ENCODE results near the gene GPC5.
"Not testable (repeated sequence)": the region's sequence is repeated elsewhere in the genome, so short reads cannot be mapped to it uniquely, and the experiment has no call there.

The GPC5 gene

GRCh38 chr13:92656648-92657047, 1258.2 kb downstream of the GPC5 start:
- DNase-seq (ENCODE audit: low spot score): no peak

DNA sequence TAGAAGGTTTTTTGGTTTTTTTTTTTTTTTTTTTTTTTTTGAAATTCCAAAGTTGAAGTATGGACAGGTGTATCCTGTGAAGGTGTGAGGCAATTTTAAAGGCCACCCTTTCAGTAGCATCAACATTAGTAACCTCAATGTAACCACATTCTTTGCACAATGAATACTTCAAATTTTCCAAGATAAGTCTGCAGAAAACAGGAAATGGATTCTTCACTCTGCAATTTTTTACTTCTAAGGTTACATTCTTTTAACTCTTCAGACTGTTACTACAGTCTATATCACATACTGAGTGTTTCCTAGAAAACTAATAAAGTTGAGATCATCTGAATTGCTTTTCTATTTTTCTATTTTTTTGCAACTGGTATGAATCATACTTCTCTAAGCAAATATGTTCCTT, 1259.1 kb downstream of the GPC5 start:
- DNase-seq (ENCODE audit: low spot score): no peak

GRCh38 chr13:92658293-92658692, 1259.9 kb downstream of the GPC5 start:
- no peak for DNase-seq (ENCODE audit: low spot score)

GRCh38 chr13:92661406-92661805, 1263.0 kb downstream of the GPC5 start:
- no peak for DNase-seq (ENCODE audit: low spot score)

DNA sequence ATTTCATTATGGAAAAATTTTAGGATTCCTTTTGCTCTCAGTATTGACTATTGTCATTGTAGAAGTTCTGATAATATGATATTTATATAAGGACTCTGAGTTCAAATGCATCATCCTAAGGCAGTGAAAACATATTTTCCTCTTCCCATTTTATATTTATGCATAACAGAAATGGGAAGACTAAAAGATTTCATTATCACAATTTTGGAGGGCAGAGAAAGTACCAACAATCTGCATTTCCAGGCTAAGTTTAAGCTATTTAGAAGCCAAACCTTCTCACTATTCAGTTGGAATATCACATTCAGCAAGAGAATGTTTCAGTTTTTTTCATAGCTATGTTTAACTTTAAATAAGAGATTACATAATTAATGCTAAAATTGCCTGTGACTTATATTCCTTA, 1269.7 kb downstream of the GPC5 start:
- no peak for DNase-seq (ENCODE audit: low spot score)

GRCh38 chr13:92670096-92670495, 1271.7 kb downstream of the GPC5 start:
- DNase-seq (ENCODE audit: low spot score): no peak

DNA sequence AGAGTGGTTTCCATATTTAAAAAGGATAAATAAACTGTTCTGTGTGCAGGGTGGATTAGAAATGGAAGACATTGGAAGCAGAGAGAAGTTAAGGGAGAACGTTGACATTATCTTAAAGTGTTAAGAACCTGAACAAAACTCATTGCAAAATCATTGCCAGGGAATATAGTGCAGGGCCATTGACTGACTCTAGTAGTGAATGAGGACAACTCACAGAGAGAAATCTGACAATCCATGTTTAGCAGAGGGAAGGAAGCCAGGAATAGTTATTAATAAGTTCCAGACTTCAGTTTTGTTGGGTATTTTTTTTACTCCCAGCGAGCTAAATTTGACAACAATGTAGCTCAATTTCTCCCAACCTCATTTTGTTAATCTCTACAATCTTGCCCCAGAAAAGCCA, 1273.4 kb downstream of the GPC5 start:
- no peak for DNase-seq (ENCODE audit: low spot score)

GRCh38 chr13:92676246-92676645, 1277.8 kb downstream of the GPC5 start:
- no peak for DNase-seq (ENCODE audit: low spot score)

DNA sequence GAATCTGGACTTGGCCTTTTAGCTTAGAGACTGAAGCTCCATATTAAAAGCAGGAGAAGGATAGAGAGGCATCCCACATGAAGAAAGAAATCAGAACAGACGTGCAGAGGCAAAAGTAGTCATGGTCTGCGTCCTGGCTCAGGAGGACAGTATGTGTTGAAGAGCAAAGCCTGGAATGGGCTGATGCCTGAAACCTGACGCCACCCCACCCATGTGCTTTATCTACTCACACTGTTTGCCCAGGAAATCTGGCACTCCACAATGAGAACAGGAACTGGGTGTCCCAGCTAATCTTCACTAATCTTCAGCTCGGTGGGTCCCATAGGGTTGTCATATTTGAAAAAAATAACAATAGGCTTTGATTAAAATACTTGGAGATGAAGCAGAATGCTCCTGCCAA, 1279.2 kb downstream of the GPC5 start:
- DNase-seq (ENCODE audit: low spot score): no peak

DNA sequence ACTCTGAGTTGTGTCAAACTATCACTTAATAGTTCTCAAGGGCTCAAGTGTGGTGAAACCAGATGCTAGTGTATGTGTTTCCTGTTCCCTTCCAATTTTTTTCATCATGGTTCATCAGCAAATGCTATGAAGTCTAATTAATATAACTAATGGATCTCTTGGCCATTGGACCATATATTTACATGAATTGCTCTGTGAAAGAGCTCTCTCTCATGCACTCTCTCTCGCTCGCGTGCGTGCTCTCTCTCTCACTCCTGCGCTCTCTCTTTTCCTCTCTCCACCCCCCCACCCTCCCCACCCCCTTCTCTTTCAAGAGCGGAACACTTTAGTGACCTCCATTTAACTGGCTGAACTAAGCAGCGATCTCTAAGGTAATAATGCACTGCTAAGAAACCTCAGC, 1281.2 kb downstream of the GPC5 start:
- DNase-seq (ENCODE audit: low spot score): no peak

DNA sequence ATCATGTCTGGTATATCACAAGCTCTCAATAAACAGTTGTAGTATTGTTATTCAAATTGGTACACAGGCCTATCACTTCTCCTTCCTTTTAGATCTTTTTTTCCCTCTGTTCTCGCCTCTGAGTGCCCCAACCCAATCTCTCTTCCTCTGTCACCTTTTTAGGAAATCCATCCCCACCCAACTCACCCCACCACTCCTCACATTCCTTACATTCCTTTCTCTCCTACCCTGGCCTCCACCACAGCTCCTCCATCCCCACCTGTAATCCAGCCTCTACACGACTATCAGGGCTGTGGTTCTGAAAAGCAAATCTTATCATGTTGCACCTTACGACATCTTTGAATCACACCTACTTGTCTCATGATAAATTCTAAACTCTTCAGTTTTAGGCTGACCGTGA, 1282.8 kb downstream of the GPC5 start:
- no peak for DNase-seq (ENCODE audit: low spot score)

GRCh38 chr13:92682832-92683517, 1284.6 kb downstream of the GPC5 start:
- no peak for DNase-seq (ENCODE audit: low spot score)

DNA sequence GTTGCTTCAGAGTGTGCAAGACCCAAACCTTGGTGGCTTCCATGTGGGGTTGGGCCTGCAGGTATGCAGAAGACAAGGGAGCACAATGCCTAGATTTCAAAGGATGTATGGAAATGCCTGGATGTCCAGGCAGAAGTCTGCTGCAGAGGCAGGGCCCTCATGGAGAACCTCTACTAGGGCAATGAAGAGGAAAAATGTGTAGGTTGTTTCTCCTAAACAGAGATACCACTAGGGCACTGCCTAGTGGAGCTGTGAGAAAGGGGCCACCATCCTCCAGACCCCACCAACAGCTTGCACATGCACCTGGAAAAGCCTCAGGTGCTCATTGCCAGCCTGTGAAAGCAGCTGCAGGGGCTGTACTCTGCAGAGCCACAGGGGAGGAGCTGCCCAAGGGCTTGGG, 1295.6 kb downstream of the GPC5 start:
- DNase-seq (ENCODE audit: low spot score): no peak

DNA sequence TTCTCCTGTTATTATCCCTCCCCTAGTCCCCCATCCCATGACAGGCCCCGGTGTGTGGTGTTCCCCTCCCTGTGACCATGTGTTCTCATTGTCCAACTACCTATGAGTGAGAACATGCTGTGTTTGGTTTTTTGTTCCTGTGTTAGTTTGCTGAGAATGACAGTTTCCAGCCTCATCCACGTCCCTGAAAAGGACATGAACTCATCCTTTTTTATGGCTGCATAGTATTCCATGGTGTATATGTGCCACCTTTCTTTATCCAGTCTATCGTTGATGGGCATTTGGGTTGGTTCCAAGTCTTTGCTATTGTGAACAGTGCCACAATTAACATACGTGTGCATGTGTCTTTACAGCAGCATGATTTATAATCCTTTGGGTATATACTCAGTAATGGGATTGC, 1297.4 kb downstream of the GPC5 start:
- not testable (repeated sequence) for DNase-seq (ENCODE audit: low spot score)

DNA sequence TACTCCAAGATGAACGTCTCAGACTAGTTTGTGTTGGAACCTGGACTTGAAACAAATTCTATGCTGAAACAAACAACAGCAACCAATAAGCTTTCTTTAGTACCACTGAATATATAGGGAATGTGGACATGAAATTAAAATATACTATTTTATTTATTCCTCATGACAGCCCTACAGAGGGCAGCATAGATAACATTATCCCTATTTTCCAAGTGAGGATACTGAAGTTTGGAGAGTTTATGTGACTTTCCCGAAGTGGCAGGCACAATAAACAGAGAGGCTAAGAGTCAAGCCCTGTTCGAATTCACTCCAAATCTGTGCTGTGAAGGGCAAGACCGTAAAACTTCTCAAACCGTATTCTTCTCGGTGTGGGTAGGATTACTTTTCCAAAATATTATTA, 1318.3 kb downstream of the GPC5 start:
- DNase-seq (ENCODE audit: low spot score): no peak

- no peak for DNase-seq (ENCODE audit: low spot score)
Measured at GRCh38 chr13:92717857-92718256, 1319.4 kb downstream of the GPC5 start.

- DNase-seq (ENCODE audit: low spot score): no peak
Measured at GRCh38 chr13:92719868-92720267, 1321.4 kb downstream of the GPC5 start.

GRCh38 chr13:92721620-92722019, 1323.2 kb downstream of the GPC5 start:
- no peak for DNase-seq (ENCODE audit: low spot score)

- no peak for DNase-seq (ENCODE audit: low spot score)
Measured at GRCh38 chr13:92727118-92727517, 1328.7 kb downstream of the GPC5 start.

DNA sequence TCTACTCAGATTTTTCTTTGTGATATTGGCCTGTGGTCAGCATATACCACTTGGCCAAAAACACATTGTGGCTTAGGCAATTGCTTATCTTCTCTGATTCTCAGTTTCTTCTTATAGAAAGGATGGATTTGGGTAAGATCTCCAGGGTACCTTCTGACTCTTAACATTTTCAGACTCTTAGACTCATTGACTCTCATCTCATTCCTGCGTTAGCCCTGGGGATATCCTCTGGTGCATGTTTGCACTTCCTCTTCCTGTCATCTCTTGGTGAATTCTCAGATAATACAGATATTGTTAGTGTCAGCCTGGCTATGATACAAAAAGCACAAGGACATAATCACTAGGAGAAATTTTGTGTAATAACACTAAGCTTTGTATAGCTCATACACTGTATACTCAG, 1335.6 kb downstream of the GPC5 start:
- no peak for DNase-seq (ENCODE audit: low spot score)

- no peak for DNase-seq (ENCODE audit: low spot score)
Measured at GRCh38 chr13:92734545-92734944, 1336.1 kb downstream of the GPC5 start.

GRCh38 chr13:92735909-92736308, 1337.5 kb downstream of the GPC5 start:
- DNase-seq (ENCODE audit: low spot score): no peak

DNA sequence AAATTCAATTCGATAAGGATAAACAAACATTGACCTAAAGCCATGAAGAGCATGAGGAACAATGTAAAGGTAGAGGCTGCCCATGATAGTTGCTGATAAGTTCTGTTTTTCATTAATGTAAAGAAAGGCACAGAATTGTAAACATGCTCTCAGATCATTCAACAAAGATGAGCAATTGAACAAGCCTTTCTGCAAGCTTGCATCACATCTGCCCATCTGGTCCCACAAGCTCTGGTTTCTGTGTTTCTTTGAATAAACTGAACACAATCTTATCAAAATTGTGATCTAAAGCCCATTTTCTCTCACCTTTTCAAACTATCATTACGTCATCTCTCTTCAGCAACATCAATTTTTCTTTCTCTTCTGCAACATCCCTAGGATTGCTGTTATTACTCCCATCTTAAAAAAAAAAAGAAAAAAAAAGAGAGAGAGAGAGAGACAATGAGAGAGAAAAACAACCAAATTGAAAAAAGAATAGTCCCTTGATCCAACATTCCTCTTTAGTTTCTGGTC, 1340.9 kb downstream of the GPC5 start:
- no peak for DNase-seq (ENCODE audit: low spot score)

DNA sequence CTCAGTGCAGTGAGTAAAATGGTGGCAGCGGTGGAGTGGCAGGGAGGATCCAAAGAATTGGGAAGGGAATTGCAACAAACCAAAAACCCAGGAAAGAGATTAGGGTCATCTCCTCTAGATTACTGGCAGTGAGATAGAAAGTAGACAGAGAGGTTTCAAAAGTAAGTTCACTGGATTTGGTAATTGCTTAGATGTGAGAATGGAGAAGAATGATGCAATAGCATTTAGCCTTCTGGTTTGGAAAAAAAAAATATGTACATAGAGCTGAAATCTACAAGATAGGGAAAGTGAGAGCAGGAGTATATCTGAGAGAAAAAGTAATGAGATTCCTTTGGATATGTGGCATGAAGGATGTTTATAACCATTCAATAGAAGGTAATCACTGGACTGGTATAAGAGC, 1345.6 kb downstream of the GPC5 start:
- DNase-seq (ENCODE audit: low spot score): no peak

Data from germinal center (tissue), 1 donor.